Measurements from ENCODE around the gene PCDHB10.
"Not testable (repeated sequence)": the region's sequence is repeated elsewhere in the genome, so short reads cannot be mapped to it uniquely, and the experiment has no call there.

PCDHB10 gene

GRCh38 chr5:141192110-141192725 is at the start of gene PCDHB10:
Gene PCDHB10 (plus strand): TSS chr5:141192353. CDS start chr5:141192553, 200 bp downstream.
- no peak for DNase-seq

DNA sequence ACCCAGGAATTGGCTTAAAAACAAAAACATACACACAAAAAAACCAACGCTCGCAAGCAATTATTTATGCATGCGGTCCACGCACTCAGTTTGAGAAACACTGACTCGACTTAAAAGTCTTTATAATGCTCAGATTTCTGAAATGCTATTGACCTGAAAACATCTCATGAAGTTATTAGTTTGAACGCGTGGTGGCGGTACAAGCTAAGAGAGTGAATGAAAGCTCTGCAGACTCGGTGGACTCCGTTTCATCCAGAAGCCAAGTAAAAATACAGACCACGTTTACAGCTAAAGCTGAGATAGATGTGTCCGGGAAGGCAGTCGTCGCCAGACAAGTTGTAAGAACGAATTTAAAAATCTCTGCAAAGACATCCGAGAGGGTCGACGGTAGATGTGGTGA is 42.3 kb upstream of the PCDHB10 start, which contains the start of gene PCDHB6:
PCDHB6 (plus strand) TSS at position 246 of the 400 bp plus-strand sequence. CDS start 201 bp downstream, outside the sequence.
- DNase-seq: no peak

DNA sequence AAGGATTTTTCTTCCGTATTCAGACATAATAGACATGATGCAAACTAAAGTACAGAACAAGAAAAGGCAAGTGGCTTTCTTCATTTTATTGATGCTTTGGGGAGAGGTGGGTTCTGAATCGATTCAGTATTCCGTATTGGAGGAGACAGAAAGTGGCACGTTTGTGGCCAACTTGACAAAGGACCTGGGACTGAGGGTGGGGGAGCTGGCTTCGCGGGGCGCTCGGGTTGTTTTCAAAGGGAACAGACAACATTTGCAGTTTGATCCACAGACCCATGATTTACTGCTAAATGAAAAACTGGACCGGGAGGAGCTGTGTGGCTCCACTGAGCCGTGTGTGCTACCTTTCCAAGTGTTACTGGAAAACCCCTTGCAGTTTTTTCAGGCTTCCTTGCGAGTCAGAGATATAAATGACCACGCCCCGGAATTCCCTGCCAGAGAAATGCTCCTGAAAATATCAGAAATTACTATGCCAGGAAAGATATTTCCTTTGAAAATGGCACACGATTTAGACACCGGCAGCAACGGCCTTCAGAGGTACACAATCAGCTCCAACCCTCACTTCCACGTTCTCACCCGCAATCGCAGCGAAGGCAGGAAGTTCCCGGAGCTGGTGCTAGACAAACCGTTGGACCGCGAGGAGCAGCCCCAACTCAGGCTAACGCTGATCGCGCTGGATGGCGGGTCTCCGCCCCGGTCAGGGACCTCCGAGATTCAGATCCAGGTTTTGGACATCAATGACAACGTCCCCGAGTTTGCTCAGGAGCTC is 41.7 kb upstream of the PCDHB10 start:
- DNase-seq: no peak

- no peak for DNase-seq
These were observed 41.2 kb upstream of the PCDHB10 start for GRCh38 chr5:141150993-141151325.

- not testable (repeated sequence) for DNase-seq
These were observed 40.5 kb upstream of the PCDHB10 start for GRCh38 chr5:141151632-141152031.

- not testable (repeated sequence) for DNase-seq
These were observed 40.1 kb upstream of the PCDHB10 start for GRCh38 chr5:141152096-141152495.

- DNase-seq: no peak
These were observed 36.4 kb upstream of the PCDHB10 start for GRCh38 chr5:141155540-141156374.

DNA sequence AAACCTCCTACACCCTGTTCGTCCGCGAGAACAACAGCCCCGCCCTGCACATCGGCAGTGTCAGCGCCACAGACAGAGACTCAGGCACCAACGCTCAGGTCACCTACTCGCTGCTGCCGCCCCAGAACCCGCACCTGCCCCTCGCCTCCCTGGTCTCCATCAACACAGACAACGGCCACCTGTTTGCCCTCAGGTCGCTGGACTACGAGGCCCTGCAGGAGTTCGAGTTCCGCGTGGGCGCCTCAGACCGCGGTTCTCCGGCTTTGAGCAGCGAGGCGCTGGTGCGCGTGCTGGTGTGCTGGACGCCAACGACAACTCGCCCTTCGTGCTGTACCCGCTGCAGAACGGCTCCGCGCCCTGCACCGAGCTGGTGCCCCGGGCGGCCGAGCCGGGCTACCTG is 34.8 kb upstream of the PCDHB10 start:
- DNase-seq: not testable (repeated sequence)

DNA sequence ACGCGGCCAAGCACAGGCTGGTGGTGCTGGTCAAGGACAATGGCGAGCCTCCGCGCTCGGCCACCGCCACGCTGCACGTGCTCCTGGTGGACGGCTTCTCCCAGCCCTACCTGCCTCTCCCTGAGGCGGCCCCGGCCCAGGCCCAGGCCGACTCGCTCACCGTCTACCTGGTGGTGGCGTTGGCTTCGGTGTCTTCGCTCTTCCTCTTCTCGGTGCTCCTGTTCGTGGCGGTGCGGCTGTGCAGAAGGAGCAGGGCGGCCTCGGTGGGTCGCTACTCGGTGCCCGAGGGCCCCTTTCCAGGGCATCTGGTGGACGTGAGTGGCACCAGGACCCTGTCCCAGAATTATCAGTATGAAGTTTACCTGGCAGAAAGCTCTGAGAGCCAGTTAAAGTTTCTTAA is 34.3 kb upstream of the PCDHB10 start:
- DNase-seq: not testable (repeated sequence)

DNA sequence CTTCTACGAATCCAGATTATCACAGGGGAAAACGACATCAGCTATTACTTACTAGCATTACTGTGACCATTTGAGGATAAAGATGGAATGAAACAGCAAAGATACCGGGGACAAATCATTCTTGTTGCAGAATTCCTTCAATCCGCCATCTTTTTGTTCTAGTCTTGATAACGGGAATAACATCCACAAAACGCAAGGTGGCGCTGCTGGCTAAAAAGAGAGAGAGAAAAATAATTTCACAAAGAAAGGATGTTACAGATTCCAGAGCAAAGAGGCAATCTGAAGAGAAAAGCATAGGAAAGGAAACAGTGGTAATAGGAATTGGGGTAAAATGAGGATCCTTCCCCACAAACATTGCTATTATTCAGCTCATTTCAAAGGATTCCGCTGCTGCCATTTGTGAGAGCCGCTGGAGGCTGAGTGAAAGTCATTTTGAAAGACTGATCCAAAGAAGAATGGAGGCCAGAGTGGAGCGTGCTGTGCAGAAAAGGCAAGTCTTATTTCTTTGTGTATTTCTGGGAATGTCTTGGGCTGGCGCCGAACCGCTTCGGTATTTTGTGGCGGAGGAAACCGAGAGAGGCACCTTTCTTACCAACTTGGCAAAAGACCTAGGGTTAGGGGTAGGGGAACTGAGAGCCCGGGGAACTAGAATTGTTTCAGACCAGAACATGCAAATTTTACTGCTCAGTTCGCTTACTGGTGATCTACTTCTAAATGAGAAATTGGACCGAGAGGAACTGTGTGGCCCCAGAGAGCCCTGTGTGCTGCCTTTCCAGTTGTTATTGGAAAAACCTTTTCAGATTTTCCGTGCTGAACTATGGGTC is 19.6 kb upstream of the PCDHB10 start, which contains the start of gene PCDHB7:
PCDHB7 (plus strand) TSS at position 264 of the 824 bp plus-strand sequence; CDS start at position 456, 192 bp downstream.
- peak in 2 of 6 experiments; percentile 3 to 7 for DNase-seq

GRCh38 chr5:141174291-141175104 is 17.7 kb upstream of the PCDHB10 start:
- DNase-seq: not testable (repeated sequence)

DNA sequence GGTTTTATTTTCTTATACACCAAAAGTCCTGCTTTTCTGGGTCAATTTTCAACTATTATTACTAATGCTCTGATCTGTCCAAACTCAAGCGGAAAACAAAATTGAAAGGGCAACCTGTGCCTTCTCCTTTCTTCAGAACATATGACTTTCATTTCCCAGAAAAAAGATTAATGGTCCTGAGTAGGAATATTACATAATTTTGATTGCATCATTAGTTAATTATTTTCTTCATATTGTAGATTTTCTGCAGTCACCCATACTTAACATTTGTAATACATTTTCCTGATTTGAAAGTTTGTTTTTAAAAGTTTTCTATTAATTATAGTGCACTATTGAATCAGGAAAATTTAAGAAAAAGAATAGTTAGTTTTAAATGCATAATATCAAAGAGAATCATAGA is 16.2 kb upstream of the PCDHB10 start:
- no peak for DNase-seq

GRCh38 chr5:141177577-141178191 is 14.5 kb upstream of the PCDHB10 start, which contains the start of gene PCDHB8:
Gene PCDHB8 (plus strand): TSS chr5:141177790. CDS start chr5:141178035, 245 bp downstream.
- peak in 1 of 6 experiments; percentile 3 for DNase-seq

- not testable (repeated sequence) for DNase-seq
These were observed 12.8 kb upstream of the PCDHB10 start for GRCh38 chr5:141179371-141179770.

- DNase-seq: not testable (repeated sequence)
These were observed 12.3 kb upstream of the PCDHB10 start for GRCh38 chr5:141179876-141180275.

- DNase-seq: no peak
These were observed 11.8 kb upstream of the PCDHB10 start for GRCh38 chr5:141180313-141180712.

DNA sequence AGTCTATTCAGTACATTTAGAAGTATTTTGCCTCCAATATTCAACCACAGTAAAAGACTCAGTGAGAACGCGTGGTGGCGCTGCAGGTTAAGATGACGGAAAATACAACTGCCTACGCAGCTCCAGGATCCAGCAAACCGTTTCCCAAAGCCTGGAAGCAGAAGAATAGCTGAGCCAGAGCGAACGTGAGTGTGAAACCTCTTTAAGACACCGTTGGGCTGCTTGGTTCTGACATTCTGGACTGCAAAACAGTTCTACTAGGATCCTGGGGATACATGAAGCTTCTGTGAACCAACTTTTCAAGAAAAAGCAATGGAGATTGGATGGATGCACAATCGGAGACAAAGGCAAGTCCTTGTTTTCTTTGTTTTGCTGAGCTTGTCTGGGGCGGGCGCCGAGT is 9.9 kb upstream of the PCDHB10 start, which contains the start of gene PCDHB16:
PCDHB16 (plus strand) TSS at position 140 of the 400 bp plus-strand sequence; CDS start at position 313, 173 bp downstream.
- no peak for DNase-seq

DNA sequence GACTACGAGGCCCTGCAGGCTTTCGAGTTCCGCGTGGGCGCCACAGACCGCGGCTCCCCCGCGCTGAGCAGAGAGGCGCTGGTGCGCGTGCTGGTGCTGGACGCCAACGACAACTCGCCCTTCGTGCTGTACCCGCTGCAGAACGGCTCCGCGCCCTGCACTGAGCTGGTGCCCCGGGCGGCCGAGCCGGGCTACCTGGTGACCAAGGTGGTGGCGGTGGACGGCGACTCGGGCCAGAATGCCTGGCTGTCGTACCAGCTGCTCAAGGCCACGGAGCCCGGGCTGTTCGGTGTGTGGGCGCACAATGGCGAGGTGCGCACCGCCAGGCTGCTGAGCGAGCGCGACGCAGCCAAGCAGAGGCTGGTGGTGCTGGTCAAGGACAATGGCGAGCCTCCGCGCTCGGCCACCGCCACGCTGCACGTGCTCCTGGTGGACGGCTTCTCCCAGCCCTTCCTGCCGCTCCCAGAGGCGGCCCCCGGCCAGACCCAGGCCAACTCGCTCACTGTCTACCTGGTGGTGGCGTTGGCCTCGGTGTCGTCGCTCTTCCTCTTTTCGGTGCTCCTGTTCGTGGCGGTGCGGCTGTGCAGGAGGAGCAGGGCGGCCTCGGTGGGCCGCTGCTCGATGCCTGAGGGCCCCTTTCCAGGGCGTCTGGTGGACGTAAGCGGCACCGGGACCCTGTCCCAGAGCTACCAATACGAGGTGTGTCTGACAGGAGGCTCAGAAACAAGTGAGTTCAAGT is 7.9 kb upstream of the PCDHB10 start:
- not testable (repeated sequence) for DNase-seq

- DNase-seq: no peak
These were observed 5.1 kb upstream of the PCDHB10 start, which contains the start of gene PCDHB9 for GRCh38 chr5:141186897-141187512. Gene PCDHB9 (plus strand): TSS chr5:141187161. CDS start chr5:141187319, 158 bp downstream.

Data from stimulated activated naive CD4-positive, alpha-beta T cell (primary cell).